Kidney (tissue), 14 donors: ENCODE measurements around the gene RRP1B. TPM values are rescaled to one million over a fixed set of nuclear protein-coding genes. Genes with fewer than 3 reads are reported as not detected.

Experiments used
- DNase-seq, 5 donors: peaks; one replicate each; pipeline ENCODE4 v3.0.0-alpha.2; 2013 to 2020
- FAIRE-seq: peaks from 2 replicates; lab custom pipeline; 2012; peaks lifted over from hg19 to GRCh38; lab: Jason Lieb, UNC
- H3K27ac ChIP-seq, 2 donors: one replicate each; pipeline ENCODE4 v1.7.0; 2013; ENCODE audit warnings: low read depth in 2 of 2, low read length in 2 of 2, inconsistent platforms in 1 of 2
- H3K27me3 ChIP-seq: one replicate; pipeline ENCODE4 v1.7.1; 2013; ENCODE audit warnings: low read length, inconsistent platforms; ENCODE audit not compliant: control insufficient read depth, insufficient read depth
- H3K36me3 ChIP-seq, 3 donors: one replicate each; pipeline versions ENCODE4 v1.7.0 to v1.7.1; 2013; ENCODE audit warnings: low read length in 3 of 3, control low read depth in 1 of 3, inconsistent platforms in 1 of 3; ENCODE audit not compliant: insufficient read depth in 3 of 3, control insufficient read depth in 2 of 3
- H3K4me1 ChIP-seq, 3 donors: one replicate each; pipeline versions ENCODE4 v1.7.0 to v1.7.1; 2013; ENCODE audit warnings: low read length in 3 of 3, inconsistent platforms in 1 of 3, low read depth in 1 of 3; ENCODE audit not compliant: control insufficient read depth in 2 of 3, insufficient read depth in 2 of 3
- H3K4me3 ChIP-seq, 3 donors: one replicate each; pipeline versions ENCODE4 v1.7.0 to v1.8.1; 2013; ENCODE audit warnings: low read length in 3 of 3, control low read depth in 1 of 3, inconsistent platforms in 1 of 3
- H3K9ac ChIP-seq, 3 donors: one replicate each; pipeline versions ENCODE4 v1.7.0 to v1.7.1; 2013; ENCODE audit warnings: low read length in 3 of 3, control low read depth in 1 of 3, inconsistent platforms in 1 of 3
- H3K9me3 ChIP-seq, 3 donors: one replicate each; pipeline versions ENCODE4 v1.7.0 to v1.7.1; 2013; ENCODE audit warnings: low read length in 3 of 3, control low read depth in 1 of 3, inconsistent platforms in 1 of 3; ENCODE audit not compliant: control insufficient read depth in 2 of 3, insufficient read depth in 1 of 3
- CTCF ChIP-seq: IDR thresholded peaks from 3 replicates; pipeline ENCODE4 v1.5.1; 2012; ENCODE audit warnings: mild to moderate bottlenecking, moderate library complexity, borderline replicate concordance; ENCODE audit not compliant: insufficient read depth; ENCODE audit errors: extremely low read depth
- intact Hi-C: fragments of 100-400 bp; cut with DNase I; formaldehyde crosslinking; loops from one replicate; pipeline ENCODE4 v1.11.1; 2022
- polyA plus RNA-seq: library from polyadenylated mRNA; stranded (reverse); fragments of 350-450 nt; fragmentation: Illumina TruSeq; extraction: RNeasy Lipid Tissue Mini Kit (QIAGEN cat#74804); gene quantifications from one replicate; pipeline ENCODE4 v1.2.3, GENCODE V29; 2014; ENCODE audit warnings: low read depth, low replicate concordance; ENCODE audit not compliant: insufficient read depth
- total RNA-seq: library from RNA; stranded (reverse); fragmentation: NEBNext Ultra II Directional; extraction: Animal tissue kit (Norgen Biotek cat#: 25700); gene quantifications from one replicate; pipeline ENCODE4 v1.2.1, GENCODE V29; 2021
- donor health status: control.
- donor health status: control.
- donor health status: control.
- donor health status: control.
- donor health status: control.
- donor health status: DM: yes; HTN: yes; CAD: no.
- donor health status: Normal renal cell carcinoma (clear cell type).

Gene RRP1B
- total and polyA plus RNA-seq, 2 donors from 2014 or later = 5.0 to 17.8 TPM

GRCh38 chr21:43701936-43702784 lies 42.8 kb downstream of the RRP1B start:
- no peak for FAIRE-seq

GRCh38 chr21:43702785-43703034 lies 43.4 kb downstream of the RRP1B start:
- no peak for DNase-seq
- Histone ChIP-seq H3K27ac (peak overlapping the region; percentile 52 to 61), H3K4me3 (peak overlapping the region in 1 of 3 donors; percentile 19), H3K27me3 (no peaks in the 10 kb centered on the region), H3K4me1 (peaks cover 0 to 9% (median 5%) of the 10 kb centered on the region in 3 donors), H3K9me3 (no peaks in the 10 kb centered on the region), H3K9ac (peak overlapping the region in 1 of 3 donors; percentile 24), H3K36me3 (no peaks in the 10 kb centered on the region)
- intact Hi-C loops = no loop called here
- TF ChIP-seq CTCF = no peak
- no peak for FAIRE-seq

More at GRCh38 chr21:43701936-43702784, 42.8 kb downstream of the RRP1B start:
- peak overlapping the region in 1 of 3 donors; percentile 19 for H3K4me3 ChIP-seq
- no peaks in the 10 kb centered on the region for H3K36me3 ChIP-seq
- peak overlapping the region; percentile 52 to 61 for H3K27ac ChIP-seq
- H3K27me3 ChIP-seq = no peaks in the 10 kb centered on the region
- peaks cover 0 to 9% (median 5%) of the 10 kb centered on the region in 3 donors for H3K4me1 ChIP-seq
- intact Hi-C loops = no loop called here
- peak in 1 of 5 donors; percentile 69 for DNase-seq
- no peak for TF ChIP-seq CTCF
- no peaks in the 10 kb centered on the region for H3K9me3 ChIP-seq
- H3K9ac ChIP-seq = peak overlapping the region in 1 of 3 donors; percentile 24

GRCh38 chr21:43703035-43703880 lies 43.9 kb downstream of the RRP1B start:
- Histone ChIP-seq H3K9ac (peak overlapping the region in 1 of 3 donors; percentile 24), H3K27ac (peak overlapping the region; percentile 52 to 61), H3K4me3 (peak overlapping the region in 1 of 3 donors; percentile 19), H3K4me1 (peaks cover 0 to 9% (median 5%) of the 10 kb centered on the region in 3 donors), H3K36me3 (no peaks in the 10 kb centered on the region), H3K27me3 (no peaks in the 10 kb centered on the region), H3K9me3 (no peaks in the 10 kb centered on the region)
- DNase-seq = peak; percentile 72 to 81 (median 79)
- no peak for FAIRE-seq
- intact Hi-C loops = no loop called here
- peak; percentile 7 for TF ChIP-seq CTCF
